ENCODE data around the gene RANBP17. TPM values are rescaled to one million over a fixed set of nuclear protein-coding genes. Genes with fewer than 3 reads are reported as not detected.

RANBP17 gene
- total RNA-seq, 1 donor from 2014 or later, result 4.0 TPM

DNA sequence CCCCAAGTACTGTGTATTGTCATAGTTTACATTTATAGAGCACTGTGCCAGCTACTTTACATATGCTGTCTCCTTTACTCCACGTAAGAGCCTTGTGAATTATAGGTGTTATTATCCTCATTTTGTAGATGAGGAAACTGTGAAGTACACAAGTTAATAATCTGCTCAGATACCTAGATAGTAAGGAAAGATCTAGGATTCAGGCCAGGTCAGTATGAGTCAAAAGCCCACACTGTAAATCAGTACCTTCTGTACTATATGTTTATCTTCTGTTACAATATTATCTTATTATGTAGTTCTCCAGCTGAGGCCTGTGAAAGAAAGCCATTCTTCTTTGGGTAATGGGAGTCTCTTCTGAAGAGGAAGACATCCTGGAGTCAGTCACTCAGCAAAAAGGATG lies 374.8 kb downstream of the RANBP17 start:
- no peak for DNase-seq (ENCODE audit: low read depth in 2 of 2)

DNA sequence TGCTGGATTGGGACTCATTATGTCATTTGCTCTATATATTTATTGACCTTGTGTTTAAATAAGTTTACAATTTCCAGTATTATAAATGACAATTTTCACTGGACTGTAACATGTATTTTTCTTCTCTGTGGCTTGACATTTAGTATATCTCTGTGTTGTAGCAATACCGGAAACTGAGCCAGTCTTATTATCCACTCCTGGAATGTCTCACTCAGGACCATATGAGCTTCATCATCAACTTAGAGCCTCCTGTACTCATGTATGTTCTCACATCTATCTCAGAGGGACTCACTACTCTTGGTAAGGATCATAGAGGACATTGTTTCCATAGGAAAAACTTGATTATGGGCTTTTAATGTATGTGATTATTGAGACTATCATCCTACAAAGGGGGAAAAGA lies 380.7 kb downstream of the RANBP17 start:
- DNase-seq (ENCODE audit: low read depth in 2 of 2), result no peak

DNA sequence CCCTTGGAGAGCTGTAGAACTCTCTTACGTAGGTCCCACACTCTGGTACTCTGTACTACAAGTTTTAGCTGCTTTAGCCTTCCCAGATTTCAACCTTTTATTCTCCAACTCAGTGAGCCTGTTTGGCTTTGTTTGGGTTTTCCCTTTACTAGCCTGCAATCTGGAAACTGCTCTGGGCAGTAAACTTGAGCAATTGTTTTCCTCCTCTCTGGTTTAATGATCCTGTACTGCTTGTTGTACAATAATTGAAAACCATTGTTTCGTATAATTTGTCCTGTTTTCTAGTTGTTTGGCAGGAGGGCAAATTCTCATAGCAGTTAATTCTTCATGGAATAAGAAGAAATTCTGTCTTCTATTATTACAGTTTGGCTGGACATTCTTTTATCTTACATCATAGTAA lies 384.4 kb downstream of the RANBP17 start:
- DNase-seq (ENCODE audit: low read depth in 2 of 2), result no peak

DNA sequence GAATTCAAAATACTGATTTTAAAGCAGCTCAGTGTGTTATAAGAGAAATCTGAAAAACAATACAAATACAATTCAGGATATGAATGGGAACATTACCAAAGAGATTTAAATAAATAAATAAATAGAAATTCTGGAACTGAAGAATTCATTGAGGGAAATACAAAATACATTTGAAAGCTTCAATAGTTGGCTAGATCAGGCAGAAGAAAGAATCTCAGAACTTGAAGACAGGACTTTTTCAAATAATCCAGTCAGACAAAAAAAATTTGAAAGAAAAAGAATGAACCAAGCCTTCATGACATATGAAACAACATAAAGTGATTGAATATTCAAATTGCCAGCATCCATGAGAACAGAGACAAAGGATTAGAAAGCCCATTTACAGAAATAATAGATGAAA lies 387.6 kb downstream of the RANBP17 start:
- no peak for DNase-seq (ENCODE audit: low read depth in 2 of 2)

DNA sequence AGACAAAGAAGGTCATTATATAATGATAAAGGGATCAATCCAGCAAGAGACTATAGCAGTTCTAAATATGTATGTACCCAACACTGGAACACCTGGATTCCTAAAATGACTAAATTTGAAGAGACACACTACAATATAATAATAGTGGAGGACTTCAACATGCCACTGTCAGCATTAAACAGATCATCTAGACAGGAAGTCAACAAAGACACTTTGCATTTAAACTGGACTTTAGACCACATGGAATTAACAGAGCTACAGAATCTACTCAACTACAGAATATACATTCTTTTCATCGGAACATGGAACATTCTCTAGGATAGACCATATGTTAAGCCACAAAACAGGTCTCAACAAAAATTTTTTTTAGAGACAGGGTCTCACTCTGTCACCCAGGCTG lies 388.9 kb downstream of the RANBP17 start:
- no peak for DNase-seq (ENCODE audit: low read depth in 2 of 2)

DNA sequence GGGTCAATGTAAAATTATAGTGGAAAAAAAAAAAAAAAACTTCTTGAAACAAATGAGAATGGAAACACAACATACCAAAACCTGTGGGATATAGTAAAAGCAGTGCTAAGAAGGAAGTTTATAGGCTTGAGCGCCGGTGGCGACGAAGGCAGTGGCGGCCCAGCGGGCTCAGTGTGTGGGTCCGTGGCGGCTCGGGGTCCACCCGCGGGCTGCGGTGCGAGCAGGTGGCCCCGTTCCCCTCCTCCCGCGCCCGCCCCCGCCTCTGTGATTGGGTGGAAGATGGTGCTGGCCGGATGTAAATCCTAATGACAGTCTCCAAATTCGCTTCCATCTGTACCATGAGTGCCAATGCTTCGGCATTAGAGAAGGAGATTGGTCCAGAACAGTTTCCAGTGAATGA lies 389.7 kb downstream of the RANBP17 start:
- DNase-seq (ENCODE audit: low read depth in 2 of 2), result no peak

DNA sequence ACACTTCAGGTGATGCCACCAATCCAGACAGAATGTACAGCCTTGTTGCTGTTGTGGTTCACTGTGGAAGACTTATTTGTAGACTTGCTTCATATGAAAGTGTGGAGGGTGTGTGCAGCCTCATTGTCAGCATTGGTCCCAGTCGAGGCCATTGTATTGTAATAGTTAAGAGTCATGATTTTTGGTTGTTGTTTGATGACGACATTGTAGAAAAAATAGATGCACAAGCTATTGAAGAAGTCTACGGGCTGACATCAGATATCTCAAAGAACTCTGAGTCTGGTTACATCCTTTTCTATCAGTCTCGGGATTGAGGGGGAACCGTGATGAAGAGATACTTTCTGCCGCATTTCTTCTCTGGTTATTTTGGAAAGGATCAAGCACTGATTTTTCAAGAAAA lies 390.9 kb downstream of the RANBP17 start:
- no peak for DNase-seq (ENCODE audit: low read depth in 2 of 2)

DNA sequence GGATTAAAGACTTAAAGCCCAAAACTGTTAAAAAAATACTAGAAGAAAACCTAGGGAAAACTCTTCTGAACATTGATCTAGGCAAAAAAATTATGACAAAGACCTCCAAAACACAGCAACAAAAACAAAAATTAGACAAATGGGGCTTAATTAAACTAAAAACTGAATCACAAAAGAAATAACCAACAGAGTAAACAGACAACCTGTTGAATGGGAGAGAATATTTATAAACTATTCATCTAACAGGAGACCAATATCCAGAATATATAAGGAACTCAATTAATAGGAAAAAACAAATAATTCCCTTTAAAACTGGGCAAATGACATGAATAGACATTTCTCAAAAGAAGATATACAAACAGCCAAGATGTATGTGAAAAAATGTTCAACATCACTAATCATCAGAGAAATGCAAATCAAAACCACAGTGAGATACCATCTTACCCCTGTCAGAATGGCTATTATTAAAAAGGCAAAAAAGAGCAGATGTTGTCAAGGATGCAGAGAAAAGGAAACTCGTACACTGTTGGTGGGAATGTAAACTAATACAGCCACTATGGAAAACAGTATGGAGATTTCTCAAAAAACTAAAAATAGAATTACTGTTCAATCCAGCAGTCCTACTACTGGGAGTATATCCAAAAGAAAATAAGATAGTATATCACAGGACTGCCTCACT lies 397.1 kb downstream of the RANBP17 start:
- no peak for DNase-seq (ENCODE audit: low read depth in 2 of 2)

DNA sequence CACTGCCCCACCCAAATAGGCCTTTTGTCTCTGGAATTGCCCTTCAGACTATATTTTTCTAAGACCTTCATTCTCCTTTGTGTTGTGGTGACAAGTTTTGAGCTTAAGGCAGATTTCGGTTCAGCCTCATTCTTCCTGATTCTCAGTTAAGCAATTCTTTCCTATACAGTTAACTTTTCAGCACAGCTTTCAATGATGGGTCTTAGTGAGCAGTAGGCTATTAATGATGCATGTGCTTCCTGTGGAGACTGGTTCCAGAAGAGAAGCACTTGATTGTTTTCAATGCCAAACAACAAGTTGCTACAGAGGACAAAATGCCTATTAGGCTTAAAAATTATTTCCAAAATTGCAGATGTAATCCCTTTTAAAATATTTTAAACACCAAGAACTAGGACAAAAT lies 399.5 kb downstream of the RANBP17 start:
- peak in 1 of 2 donors; percentile 0 for DNase-seq (ENCODE audit: low read depth in 2 of 2)

DNA sequence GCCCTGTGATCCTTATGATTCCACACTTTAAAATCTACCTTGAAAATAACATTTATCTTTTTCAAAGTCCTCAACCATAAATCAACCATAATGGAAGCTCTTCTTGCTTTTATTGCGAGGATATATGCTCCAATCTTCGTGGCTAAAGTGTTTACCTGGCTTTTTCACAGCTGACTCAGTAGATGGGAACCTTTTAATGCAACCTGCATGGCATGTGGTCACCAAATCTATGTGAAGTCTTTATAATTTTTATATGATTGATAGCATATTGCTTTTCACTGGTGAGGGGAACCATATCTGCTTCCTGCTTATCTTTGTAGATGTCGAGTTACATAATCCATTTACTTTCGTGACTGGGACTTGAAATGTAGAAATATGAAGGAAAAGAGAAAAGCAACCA lies 400.1 kb downstream of the RANBP17 start:
- no peak for DNase-seq (ENCODE audit: low read depth in 2 of 2)

DNA sequence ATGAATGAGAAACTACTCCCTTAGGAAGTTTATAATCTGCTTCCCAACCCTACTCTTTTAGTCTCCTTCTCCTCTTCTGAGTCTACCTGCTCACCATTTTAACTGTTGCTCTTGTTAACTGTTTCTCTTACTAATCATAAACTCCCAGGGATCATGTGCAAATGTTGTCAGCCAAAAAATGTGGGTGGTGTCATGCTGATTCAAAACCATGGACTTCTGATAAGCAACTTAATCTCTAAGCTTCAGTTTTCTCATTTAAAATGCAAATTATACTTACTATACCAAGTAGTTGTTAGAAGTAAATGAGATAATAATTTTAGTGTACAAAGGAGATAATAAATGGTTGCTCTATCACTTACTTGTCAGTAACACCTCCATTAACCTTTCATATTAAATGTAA lies 401.4 kb downstream of the RANBP17 start:
- no peak for DNase-seq (ENCODE audit: low read depth in 2 of 2)

DNA sequence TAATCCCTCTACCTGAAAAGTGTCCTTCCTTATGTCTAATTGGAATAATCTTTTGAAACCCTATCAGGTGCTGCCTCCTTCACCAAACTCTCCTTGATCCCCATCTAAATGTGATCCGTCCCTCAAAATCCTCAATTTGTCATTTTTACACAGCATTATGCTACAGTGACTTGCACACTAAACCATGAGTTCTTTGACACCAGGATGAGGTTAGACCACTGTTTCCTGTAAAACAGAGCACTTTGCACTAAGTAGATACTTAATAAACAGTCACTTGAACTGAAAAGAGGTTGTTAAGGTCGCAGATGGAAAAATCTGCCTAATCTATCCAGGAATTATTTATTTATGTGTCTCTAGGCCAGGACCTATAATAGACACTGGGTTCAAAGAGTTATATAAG lies 403.0 kb downstream of the RANBP17 start:
- DNase-seq (ENCODE audit: low read depth in 2 of 2), result no peak

DNA sequence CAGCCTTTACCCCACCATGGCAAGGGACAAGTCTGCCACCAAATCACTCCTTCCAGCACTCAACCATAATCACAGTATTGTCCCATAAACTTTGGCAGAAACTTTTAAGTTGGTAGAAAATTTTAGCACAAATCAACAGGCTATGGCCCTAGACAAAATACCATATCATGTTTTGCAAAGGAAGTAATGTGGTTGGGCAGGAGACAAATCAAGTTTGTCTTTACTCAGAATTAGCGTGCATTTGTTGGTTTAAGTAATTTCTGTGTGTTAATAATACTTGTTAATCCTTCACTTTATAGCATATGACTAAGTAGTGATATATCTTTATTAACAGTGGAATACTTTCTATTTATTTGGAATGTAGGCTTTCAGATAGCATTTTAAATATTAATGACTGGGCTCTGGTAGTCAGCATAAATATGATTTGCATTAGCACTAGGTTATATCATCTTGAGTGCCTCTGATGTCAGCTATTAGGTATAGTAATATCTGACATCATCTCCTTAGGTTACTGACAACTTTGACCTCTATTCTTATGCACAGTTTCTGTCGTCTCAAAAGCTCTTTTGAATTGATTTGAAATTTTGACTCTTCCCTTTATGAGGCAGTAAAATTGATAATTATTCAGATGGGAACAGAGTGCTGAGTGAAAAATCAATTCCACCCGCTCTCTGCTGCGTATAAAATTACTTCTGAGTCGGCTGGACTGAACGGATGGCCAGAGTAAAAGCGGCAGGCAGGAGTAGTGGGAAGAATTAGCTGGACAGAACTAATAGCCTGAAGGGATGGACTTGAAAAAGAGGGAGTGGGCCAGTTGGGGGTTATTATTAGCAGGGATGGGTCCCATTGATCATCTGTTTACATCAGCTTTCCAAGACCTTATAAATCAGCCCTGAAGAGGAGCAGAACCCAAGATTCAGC lies 407.1 kb downstream of the RANBP17 start:
- DNase-seq (ENCODE audit: low read depth in 2 of 2), result no peak

DNA sequence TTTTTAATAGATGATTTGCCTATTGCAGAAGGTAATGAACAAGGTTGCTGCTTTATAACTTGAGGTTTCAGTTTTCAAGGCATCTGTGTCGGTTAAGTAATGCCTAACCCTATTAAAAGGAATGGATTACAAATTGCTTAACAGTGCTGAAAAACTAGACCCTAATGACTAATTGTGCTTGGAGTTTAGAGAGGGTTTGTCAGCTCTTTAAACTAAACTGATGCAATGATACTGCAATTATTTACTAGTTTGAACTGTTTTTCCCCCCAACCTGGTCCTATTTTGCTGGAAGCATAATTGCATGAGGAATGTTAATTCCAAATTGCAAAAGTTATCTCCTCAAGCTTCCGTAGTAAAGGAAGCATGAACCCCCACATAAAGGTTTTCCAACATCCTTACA lies 407.9 kb downstream of the RANBP17 start:
- no peak for DNase-seq (ENCODE audit: low read depth in 2 of 2)

DNA sequence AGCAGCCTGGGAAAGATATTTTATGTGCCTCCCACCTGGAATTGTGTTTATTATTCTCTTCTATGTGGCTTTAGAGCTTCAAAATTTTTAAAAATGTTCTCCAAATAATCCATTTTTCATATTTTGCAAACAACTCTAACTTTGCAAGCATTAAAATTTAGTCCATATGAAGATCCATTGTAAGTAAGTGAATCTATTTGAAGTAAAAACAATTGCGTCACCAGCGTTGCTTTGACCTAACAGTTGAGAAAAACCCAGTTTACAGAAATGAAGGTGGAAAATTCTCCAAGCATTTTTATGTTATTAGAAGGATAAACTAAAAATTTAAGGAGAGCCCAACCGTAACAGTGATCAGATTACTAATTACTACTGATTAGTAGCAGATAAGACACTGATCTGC lies 408.3 kb downstream of the RANBP17 start:
- DNase-seq (ENCODE audit: low read depth in 2 of 2), result no peak

DNA sequence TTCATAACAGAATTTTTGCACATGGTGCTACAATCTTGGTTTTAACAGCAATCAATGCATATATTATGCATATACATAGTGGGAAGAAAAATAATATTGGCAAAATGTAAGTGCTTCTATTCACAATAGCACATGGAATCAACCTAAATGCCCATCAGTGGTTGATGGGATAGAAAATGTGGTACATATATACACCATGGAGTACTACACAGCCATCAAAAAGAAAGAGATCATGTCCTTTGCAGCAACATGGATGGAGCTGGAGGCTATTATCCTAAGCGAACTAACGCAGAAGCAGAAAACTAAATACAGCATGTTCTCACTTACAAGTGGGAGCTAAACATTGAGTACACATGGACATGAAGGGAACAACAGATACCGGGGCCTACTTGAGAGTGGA lies 410.0 kb downstream of the RANBP17 start:
- no peak for DNase-seq (ENCODE audit: low read depth in 2 of 2)

DNA sequence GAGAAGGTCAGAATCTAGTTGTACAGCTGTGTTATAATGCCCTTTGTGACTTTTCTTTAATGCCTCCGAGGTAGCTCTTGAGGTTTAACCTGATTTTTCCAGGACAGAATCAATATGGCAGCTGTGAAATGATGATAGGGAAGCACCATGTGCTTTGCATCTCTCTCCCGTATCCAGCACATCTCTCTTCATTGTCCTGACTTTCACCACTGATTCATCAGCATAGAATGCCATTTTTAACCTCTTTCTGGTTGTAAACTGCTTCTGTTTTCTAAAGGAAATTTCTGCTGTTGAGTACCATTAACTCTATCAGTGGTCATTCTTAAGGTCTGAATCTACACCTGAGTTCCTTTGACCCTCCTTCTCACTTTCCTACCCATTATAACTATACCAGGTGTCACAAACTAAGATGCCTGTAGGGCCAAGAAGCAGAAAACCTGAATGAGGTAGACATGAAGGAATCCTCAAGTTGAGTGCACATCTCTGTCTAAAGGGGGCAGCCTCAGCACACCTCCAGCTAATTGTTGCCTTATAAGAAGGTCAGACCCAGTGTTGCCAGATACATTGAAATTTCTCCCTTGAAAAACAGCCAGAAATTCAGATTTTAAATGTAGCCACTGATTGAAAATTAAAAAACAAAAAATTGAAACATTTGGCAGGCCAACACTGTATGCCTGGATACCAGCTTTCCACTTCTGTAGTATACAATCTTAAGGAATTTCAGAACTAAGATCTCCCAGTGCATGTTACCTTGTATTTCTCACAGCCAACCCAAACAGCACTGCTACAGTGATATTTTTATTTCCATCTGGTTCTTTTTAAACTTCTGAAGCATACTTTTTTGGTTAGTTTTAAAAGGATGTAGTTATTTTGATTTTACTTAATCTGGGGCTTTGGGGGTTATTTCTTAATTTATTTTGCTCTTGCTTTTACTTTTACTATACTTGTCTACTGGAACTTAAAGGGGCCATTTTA lies 411.5 kb downstream of the RANBP17 start:
- peak in 1 of 2 donors; percentile 8 for DNase-seq (ENCODE audit: low read depth in 2 of 2)

DNA sequence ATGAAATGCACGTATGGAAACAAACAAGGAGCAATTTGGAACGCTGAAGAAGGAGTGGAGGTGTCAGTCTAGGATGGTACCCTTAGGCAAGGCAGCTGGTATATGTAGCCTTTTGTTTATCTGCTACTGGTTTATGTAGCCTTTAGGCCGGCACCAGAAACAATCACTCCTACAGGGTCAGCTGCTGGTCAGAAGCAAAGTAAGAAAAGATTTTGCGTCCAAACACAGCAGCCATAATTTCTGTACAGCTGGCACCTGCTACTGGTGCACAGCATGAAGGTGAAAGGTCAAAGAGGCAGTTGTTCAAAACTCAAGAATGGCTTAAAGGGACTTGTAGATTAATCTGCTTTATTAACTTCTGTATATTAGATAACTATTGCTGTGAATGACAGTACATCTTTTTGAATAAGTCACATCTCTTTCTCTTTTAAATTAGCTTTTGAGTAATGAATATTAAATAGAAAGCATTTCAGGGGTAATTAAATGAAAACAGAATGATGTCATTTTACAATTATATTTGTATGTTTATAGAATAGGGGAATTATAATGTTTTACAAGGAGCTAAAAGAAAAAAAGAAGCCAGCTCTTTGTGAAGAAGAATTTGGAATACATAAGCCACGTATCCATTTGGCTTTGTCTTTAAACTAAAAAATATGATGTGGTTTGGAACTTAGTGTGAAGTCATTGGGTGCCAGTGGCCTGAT lies 414.2 kb downstream of the RANBP17 start:
- DNase-seq (ENCODE audit: low read depth in 2 of 2), result no peak

DNA sequence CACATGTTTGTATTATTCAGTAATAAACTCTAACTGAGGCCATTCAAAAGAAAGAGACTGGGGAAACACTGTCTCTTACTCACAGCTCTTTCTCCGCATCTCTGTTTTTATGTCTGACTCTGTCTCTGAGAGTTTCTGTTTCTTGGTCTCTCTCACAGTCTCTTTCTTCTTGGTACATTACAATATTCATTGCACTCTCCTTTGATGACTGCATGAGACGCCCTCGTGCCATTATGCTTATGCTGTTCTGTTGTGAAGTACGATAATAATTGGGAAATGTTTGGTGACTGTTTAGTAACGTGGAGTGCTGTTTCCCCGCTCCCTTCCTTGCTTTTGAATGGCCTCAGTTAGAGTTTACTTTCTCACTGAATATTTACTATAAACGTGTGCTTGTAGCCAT lies 421.9 kb downstream of the RANBP17 start:
- no peak for DNase-seq (ENCODE audit: low read depth in 2 of 2)

DNA sequence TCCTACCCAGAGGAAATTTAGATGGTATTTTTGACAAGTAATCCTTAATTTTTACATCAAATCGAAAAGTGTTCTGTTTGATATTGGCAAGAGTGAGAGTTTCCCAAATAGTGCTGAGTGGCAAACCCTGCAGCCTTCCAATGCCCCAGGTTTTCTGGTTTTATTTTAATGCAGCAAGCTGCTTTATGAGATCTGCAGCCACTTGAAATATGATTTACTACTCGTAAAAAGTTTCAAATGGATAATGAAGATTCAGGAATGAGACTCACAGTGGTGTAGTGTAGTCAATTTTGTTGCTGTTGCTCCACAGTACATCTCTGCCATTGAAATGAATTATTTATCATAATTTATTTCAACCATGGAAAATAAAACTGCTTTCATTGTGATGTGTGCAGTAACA lies 423.6 kb downstream of the RANBP17 start:
- no peak for DNase-seq (ENCODE audit: low read depth in 2 of 2)

DNA sequence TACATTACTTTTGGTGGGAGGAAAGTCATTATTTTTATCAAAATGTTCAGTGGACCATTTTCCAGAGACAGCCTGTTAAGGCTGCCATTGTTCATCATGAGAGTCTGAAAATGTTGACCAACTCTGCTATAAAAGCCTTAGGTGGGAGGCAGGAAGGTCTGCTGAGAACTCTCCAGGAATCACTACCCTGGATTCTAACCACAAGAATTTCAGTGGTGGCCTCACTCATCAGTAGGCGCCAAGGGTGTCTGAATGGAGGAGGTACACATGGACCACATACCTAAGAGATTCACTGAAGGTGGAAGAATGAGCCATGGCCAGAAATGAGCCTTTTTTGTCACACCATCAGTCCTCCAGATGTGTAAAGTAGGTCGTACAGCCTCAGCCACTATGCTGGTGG lies 426.2 kb downstream of the RANBP17 start:
- DNase-seq (ENCODE audit: low read depth in 2 of 2), result no peak

Data from lung microvascular endothelial cell (primary cell).